Measurements from ENCODE around the gene TUBB4B.
A peak's percentile ranks its signal among the peaks of the same experiment; 100 is the strongest.

Gene TUBB4B

GRCh38 chr9:137218212-137218753 is 22.8 kb upstream of the TUBB4B start (continued):
- TF ChIP-seq PRDM10 (tag by site-specific recombination; IDR thresholded peaks at IDR 0.05): no peak
- TF ChIP-seq, protein P1, sequence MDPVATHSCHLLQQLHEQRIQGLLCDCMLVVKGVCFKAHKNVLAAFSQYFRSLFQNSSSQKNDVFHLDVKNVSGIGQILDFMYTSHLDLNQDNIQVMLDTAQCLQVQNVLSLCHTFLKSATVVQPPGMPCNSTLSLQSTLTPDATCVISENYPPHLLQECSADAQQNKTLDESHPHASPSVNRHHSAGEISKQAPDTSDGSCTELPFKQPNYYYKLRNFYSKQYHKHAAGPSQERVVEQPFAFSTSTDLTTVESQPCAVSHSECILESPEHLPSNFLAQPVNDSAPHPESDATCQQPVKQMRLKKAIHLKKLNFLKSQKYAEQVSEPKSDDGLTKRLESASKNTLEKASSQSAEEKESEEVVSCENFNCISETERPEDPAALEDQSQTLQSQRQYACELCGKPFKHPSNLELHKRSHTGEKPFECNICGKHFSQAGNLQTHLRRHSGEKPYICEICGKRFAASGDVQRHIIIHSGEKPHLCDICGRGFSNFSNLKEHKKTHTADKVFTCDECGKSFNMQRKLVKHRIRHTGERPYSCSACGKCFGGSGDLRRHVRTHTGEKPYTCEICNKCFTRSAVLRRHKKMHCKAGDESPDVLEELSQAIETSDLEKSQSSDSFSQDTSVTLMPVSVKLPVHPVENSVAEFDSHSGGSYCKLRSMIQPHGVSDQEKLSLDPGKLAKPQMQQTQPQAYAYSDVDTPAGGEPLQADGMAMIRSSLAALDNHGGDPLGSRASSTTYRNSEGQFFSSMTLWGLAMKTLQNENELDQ (tag by site-specific recombination; IDR thresholded peaks at IDR 0.05; ENCODE audit: low read depth): no peak
- no peak for TF ChIP-seq ZNF19 (tag by site-specific recombination; IDR thresholded peaks at IDR 0.05; ENCODE audit: low read depth)
- no peak for TF ChIP-seq IKZF3 (tag by site-specific recombination; IDR thresholded peaks at IDR 0.05)

DNA sequence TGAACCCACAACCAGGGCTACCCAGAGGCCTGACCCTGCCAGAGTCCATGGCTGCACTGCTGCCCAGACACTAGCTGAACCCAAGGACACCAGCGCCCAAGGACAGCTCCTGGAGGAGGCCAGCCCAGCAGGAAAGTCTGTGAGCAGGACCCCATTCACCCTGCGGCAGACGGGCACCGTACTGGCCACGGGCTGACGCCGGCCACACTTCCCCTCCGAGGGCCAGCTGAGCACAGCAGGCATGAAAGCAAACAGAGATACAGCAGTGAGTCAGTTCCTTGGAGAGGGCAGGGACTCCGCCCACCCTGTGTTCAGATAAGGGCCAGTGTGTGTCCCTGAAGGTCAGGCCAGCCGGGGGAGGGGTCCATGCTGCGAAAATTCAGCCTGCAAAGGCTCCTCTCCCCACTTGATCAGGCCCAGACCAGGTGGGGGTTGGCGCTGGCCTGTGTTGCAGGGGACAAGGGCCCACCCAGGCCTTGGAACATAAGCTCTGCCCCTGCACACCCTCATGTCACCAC is 22.3 kb upstream of the TUBB4B start:
- H3K9me3 ChIP-seq (ENCODE audit: control insufficient read depth, insufficient read depth, low read depth, low read length): no peaks in the 10 kb centered on the region
- POLR2A ChIA-PET: interaction anchor here (0.6 to 17.2 kb wide), 10 partner anchors 10 to 378 kb away, joined by 3 to 304 read pairs (median 6); partner anchors contain the start of genes MAN1B1, NDOR1, TMEM203 and TPRN
- peaks cover 4% of the 10 kb centered on the region for H3K4me1 ChIP-seq (ENCODE audit: control insufficient read depth, insufficient read depth, low read length)
- peaks cover 0 to 57% of the 10 kb centered on the region in 2 experiments; a peak in 1 of 3 replicates for H3K36me3 ChIP-seq (ENCODE audit: control insufficient read depth in 2 of 2, insufficient read depth in 1 of 2, low read length in 2 of 2)
- CTCF ChIA-PET: interaction anchor here (0.7 to 1.1 kb wide), 3 partner anchors 8 to 27 kb away, joined by 4 to 5 read pairs (median 4); partner anchors contain the start of gene RNF224
- no peak overlapping the region for H3K4me3 ChIP-seq (ENCODE audit: low read depth, low read length)
- TF ChIP-seq GLIS2 (tag by site-specific recombination; IDR thresholded peaks at IDR 0.05): peak; percentile 56
- no peak for TF ChIP-seq ZNF621 (tag by site-specific recombination; IDR thresholded peaks at IDR 0.05)
- TF ChIP-seq SP3 (tag by site-specific recombination; IDR thresholded peaks at IDR 0.05): no peak
- TF ChIP-seq ZEB2 (tag by site-specific recombination; IDR thresholded peaks at IDR 0.05): peak; percentile 46; the same call in 1 of the 2 replicates
- TF ChIP-seq GLI4 (tag by site-specific recombination; IDR thresholded peaks at IDR 0.05): peak; percentile 80; the same call in 1 of the 2 replicates
- TF ChIP-seq ZFHX2 (tag by site-specific recombination; conservative IDR thresholded peaks at IDR 0.05): peak; percentile 28; the same call in 1 of the 2 replicates
- TF ChIP-seq ZNF600 (tag by site-specific recombination; IDR thresholded peaks at IDR 0.05): 0 out of 2 replicates have a peak, but pooled peaks have one; percentile 20
- TF ChIP-seq HIC1 (tag by site-specific recombination; IDR thresholded peaks at IDR 0.05): peak; percentile 71
- TF ChIP-seq, protein P2, sequence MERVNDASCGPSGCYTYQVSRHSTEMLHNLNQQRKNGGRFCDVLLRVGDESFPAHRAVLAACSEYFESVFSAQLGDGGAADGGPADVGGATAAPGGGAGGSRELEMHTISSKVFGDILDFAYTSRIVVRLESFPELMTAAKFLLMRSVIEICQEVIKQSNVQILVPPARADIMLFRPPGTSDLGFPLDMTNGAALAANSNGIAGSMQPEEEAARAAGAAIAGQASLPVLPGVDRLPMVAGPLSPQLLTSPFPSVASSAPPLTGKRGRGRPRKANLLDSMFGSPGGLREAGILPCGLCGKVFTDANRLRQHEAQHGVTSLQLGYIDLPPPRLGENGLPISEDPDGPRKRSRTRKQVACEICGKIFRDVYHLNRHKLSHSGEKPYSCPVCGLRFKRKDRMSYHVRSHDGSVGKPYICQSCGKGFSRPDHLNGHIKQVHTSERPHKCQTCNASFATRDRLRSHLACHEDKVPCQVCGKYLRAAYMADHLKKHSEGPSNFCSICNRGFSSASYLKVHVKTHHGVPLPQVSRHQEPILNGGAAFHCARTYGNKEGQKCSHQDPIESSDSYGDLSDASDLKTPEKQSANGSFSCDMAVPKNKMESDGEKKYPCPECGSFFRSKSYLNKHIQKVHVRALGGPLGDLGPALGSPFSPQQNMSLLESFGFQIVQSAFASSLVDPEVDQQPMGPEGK (tag by site-specific recombination; IDR thresholded peaks at IDR 0.05): peak; percentile 53; the same call in 1 of the 2 replicates
- TF ChIP-seq ZNF791 (tag by site-specific recombination; IDR thresholded peaks at IDR 0.05): no peak
- 0 out of 2 replicates have a peak, but pooled peaks have one; percentile 18 for TF ChIP-seq ZFP69B (tag by site-specific recombination; IDR thresholded peaks at IDR 0.05)
- 0 out of 2 replicates have a peak, but pooled peaks have one; percentile 28 for TF ChIP-seq SP7 (tag by site-specific recombination; IDR thresholded peaks at IDR 0.05)
- peak; percentile 54 for TF ChIP-seq KLF9 (tag by site-specific recombination; IDR thresholded peaks at IDR 0.05; ENCODE audit: low read depth)
- peak; percentile 98 for TF ChIP-seq ZIC2 (tag by site-specific recombination; IDR thresholded peaks at IDR 0.05)
- TF ChIP-seq ATF2 (tag by site-specific recombination; IDR thresholded peaks at IDR 0.05; ENCODE audit: low read depth): no peak
- TF ChIP-seq ZNF707 (tag by site-specific recombination; IDR thresholded peaks at IDR 0.05): no peak
- TF ChIP-seq KLF1 (tag by site-specific recombination; IDR thresholded peaks at IDR 0.05): peak; percentile 93
- no peak for TF ChIP-seq KLF10 (tag by site-specific recombination; IDR thresholded peaks at IDR 0.05)
- H3K27ac ChIP-seq (ENCODE audit: extremely low read depth, low read depth, low read length): no peak overlapping the region

Measured in HEK293 (cell line).